ENCODE results near the gene PLCH1.
A peak's percentile ranks its signal among the peaks of the same experiment; 100 is the strongest.

Gene PLCH1, protein sequence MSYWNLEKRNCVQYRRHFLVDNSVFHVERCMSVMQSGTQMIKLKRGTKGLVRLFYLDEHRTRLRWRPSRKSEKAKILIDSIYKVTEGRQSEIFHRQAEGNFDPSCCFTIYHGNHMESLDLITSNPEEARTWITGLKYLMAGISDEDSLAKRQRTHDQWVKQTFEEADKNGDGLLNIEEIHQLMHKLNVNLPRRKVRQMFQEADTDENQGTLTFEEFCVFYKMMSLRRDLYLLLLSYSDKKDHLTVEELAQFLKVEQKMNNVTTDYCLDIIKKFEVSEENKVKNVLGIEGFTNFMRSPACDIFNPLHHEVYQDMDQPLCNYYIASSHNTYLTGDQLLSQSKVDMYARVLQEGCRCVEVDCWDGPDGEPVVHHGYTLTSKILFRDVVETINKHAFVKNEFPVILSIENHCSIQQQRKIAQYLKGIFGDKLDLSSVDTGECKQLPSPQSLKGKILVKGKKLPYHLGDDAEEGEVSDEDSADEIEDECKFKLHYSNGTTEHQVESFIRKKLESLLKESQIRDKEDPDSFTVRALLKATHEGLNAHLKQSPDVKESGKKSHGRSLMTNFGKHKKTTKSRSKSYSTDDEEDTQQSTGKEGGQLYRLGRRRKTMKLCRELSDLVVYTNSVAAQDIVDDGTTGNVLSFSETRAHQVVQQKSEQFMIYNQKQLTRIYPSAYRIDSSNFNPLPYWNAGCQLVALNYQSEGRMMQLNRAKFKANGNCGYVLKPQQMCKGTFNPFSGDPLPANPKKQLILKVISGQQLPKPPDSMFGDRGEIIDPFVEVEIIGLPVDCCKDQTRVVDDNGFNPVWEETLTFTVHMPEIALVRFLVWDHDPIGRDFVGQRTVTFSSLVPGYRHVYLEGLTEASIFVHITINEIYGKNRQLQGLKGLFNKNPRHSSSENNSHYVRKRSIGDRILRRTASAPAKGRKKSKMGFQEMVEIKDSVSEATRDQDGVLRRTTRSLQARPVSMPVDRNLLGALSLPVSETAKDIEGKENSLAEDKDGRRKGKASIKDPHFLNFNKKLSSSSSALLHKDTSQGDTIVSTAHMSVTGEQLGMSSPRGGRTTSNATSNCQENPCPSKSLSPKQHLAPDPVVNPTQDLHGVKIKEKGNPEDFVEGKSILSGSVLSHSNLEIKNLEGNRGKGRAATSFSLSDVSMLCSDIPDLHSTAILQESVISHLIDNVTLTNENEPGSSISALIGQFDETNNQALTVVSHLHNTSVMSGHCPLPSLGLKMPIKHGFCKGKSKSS (N-terminal part only)

DNA sequence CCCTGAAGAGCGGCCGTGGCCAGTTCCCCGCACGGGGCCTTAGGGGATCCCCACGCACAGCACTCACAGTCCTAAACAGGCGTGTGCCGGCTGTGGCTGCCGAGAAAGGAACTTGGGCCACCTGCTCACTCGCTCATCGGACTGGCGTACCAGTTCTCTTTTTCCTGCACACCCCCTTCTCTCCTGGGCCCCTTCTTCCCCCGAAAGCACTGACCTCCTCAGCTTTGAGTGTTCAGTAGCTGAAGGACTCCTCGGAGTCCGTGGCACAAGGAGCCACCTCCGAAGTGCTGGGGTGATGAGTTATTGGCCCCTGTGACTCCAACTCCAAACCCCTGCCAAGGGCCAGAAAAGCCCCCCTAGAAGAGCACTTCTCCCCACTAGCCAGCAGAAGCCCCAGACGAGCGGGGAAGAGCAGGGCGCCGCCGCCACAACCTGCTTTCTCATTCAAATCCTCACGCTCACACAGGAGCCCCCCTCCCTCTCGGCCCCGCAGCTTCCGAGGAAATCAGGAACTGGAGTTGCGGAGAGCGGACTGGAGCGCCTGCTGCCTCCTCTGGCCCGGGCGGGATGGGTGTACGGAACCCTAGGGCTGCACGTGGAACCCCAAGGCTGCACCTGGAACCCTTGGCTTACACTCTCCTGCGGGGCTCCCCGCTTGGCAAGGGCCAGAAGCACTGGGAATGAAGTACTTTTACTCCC is at the start of gene PLCH1:
PLCH1 (minus strand) TSS at position 446 of the 699 bp plus-strand sequence. CDS start 40,847 bp downstream, outside the sequence.
- peak; percentile 8 for DNase-seq (ENCODE audit: low read depth, low spot score)

DNA sequence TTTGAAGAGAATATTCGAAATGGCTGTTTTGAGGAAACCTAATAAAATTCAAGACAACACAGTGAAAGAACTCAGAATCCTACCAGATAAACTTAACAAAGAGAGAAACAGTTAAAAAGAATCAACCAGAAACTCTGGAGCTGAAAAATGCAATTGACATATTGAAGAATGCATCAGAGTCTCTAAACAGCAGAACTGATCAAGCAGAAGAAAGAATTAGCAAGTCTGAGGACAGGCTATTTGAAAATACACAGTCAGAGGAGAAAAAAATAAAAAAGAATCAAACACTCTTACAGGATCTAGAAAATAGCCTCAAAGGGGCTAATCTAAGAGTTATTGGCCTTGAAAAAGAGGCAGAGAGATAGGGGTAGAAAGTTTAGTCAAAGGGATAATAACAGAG is 47.7 kb upstream of the PLCH1 start:
- no peak for DNase-seq (ENCODE audit: low read depth, low spot score)

DNA sequence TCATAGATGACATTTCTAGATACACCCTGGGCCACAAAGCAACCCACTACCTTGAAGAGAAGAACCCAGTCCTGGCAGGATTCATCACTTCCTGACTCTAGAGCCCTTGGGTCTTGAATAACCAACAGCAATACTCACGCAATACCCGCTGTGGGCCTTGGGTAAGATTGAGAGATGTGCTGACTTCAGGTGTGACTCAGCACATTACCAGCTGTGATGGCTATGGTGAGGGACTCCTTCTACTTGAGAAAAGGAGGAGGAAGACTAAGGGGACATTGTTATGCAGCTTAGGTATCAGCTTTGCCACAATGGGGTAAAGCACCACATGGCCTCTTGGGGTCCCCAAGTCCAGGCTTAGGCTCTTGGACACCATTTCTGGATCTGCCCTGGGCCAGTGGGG is 46.3 kb upstream of the PLCH1 start:
- no peak for DNase-seq (ENCODE audit: low read depth, low spot score)

DNA sequence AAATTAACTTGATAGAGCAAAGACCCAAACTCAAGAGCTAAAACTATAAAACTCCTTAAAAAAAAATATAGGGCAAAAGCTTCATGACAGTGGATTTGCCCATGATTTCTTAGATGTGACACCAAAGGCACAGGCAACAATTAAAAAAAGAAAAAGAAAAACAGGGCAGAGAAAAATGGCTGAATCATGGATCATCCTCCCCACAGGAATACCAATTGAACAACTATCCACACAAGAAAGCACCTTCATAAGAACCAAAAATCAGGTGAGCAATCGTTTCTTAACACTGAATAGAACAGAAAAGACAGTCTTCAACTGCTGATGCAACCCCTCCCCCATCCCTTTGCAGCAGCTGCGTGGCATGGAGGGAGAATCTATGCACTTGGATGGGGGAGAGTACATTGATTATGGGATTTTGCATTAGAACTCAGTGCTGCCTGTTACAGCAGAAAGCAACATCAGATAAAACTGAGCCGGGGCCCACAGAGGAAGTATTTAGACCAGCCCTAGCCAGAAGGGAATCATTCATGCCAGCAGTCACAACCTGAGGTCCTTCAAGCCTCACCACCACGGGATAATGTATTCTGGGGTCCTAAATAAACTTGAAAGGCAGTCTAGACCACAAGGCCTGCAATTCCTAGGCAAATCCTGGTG is 45.5 kb upstream of the PLCH1 start:
- DNase-seq (ENCODE audit: low read depth, low spot score) = no peak

DNA sequence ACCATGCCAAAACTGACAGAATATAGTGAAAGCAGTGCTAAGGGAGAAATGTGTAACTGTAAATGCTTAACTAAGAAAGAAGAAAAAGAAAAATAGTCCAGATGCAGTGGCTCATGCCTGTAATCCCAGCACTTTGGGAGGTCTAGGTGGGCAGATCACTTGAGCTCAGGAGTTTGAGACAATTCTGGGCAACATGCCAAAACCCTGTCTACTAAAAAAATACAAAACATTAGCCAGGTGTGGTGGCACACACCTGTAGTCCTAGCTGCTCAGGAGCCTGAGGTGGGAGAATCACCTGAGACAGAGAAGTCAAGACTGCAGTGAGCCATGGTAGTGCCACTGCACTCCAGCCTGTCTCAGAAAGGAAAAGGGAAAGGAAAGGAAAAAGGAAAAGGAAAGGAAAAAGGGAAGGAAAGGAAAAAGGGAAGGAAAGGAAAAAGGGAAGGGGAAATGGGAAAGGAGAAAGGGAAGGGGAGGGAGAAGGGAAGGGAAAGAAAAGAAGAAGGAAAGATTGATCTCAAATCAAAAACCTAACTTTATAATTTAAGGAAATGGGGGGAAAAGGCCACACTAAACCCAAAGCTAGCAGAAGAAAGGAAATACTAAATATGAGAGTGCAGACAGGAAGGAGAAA is 40.9 kb upstream of the PLCH1 start:
- DNase-seq (ENCODE audit: low read depth, low spot score) = no peak

DNA sequence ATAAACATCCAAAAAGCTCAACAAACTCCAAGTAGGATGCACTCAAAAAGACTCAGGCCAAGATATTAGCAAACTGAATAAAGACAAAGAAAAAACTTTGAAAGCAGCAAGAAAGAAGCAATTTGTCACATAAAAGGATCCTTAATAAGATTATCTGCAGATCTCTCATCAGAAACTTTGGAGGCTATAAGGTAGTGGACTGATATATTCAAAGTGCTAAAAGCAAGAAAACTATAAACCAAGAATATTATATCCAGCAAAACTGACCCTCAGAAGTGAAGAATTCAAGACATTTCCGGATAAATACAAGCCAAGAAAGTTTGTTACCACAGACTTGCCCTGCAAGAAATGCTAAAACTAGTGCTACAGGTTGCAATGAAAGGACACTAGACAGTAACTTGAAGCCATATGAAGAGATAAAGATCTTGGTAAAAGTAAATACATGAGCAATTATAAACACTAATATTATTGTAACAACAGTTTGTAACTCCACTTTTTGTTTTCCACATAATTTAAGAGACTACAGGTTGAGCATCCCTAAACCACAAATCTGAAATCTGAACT is 37.6 kb upstream of the PLCH1 start:
- no peak for DNase-seq (ENCODE audit: low read depth, low spot score)

GRCh38 chr3:155780291-155780690 is 35.4 kb upstream of the PLCH1 start:
- DNase-seq (ENCODE audit: low read depth, low spot score) = no peak

DNA sequence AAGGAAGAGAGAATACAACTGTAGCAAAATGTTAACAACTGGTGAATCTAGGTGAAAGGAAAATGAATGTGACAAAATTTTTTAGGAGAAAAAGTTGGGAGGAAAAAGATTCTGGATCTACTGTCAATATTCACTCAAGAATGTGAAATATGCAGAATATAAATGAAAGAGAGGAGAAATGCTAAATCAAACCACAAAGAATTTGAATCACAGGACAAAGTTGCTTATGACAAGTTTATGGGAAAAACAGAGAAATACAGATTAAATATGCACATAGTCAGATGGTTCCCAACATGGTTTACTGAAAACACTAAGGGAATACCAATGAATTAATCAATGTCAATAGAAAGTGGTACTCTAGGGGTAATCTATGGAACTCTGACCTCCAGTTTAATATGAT is 33.6 kb upstream of the PLCH1 start:
- no peak for DNase-seq (ENCODE audit: low read depth, low spot score)

GRCh38 chr3:155772801-155773200 is 27.9 kb upstream of the PLCH1 start:
- DNase-seq (ENCODE audit: low read depth, low spot score) = no peak

- no peak for DNase-seq (ENCODE audit: low read depth, low spot score)
Observed at GRCh38 chr3:155771126-155771525, 26.3 kb upstream of the PLCH1 start.

DNA sequence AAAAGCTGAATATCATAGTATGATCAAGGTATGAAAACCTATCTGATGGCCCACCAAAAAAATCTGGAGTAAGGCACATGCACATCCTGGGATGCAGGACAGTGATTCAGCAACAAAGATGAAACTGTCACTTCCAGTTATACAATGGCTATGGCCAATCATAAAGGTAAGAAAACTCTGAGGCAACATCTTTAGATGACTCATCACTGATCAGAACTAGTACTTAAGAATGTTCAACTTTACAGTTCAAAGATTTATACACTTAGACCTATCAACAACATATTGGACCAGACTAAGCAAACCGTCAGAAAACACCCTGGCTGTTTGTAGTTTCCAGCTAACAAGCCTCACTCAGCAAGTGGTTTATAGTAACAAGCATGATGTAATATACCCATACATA is 21.3 kb upstream of the PLCH1 start:
- no peak for DNase-seq (ENCODE audit: low read depth, low spot score)

- DNase-seq (ENCODE audit: low read depth, low spot score) = no peak
Observed at GRCh38 chr3:155763870-155764463, 19.1 kb upstream of the PLCH1 start.

DNA sequence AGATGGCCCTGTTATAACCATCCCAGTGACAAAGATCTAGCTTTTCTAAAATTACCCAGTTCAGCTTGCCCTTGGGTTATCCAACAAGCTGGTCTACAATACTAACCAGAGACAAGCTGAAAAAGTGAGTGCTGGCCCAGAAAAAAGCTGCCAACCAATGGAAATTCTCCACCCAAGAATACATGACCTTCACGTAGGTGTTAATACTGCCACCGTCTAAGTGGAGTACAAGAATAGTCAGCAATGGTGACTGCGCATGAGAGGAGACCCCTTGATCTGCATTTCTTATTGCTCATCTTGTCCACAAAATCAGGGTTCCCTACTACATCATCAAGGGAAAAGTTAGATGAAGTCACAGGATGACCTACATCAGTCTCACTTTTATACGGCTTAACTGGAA is 15.8 kb upstream of the PLCH1 start:
- DNase-seq (ENCODE audit: low read depth, low spot score) = no peak

- no peak for DNase-seq (ENCODE audit: low read depth, low spot score)
Observed at GRCh38 chr3:155757577-155757976, 12.7 kb upstream of the PLCH1 start.

DNA sequence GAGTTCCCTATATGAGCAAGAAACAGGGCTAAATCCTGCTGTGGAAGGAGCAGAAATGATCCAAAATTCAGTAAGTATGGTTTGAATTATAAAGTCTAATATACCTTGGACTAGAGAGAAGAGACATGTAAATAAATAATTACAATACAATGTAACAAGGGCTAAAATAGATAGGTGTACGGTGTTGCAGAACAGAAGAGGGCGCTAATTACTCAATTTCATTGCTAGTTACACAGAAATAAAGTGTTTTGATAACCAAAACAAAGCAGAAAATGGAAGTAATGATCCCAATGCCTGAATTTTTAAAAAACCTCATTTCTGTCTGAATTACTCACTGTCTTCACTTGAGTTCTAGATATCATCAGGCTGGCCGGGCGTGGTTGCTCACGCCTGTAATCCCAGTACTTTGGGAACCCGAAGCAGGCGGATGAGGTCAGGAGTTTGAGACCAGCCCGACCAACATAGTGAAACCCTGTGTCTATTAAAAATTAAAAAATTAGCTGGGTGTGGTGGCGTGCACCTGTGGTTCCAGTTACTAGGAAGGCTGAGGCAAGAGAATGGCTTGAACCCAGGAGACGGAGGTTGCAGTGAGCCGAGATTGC is 8.3 kb upstream of the PLCH1 start:
- no peak for DNase-seq (ENCODE audit: low read depth, low spot score)

DNA sequence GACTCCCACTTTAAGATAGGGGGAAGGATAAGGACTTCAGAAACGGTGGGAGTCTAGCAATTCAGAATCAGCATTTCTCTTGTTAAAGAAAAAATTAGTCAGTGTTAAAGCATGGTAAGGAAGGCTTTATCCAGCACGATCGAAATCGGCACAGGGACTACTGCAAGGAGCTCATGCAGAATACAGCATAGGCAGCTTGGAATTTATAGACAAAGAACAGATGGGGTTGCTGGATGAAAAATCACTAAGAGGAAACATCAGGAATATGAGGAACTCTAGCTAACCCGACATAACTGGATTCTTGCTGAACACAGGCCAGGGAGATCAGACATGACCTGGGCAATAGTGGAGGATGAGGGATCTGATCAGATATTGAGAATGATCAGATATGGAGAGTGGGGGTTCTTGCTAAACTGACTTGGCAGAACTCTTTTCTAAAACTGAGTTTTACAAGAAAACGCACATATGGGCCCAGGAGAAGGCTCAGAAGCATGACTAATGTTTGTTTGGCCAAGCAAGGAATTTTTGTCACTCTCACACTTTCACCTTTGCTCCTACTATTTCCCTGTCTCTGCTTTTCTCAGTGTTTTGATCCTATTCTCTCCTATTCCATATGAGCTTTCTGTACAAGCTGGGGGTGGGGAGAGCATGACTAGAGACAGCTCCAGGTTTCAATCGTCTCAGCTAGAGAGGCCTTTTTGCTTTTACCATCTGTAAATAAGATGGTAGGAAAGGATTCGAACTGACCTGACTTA is 3.9 kb upstream of the PLCH1 start:
- no peak for DNase-seq (ENCODE audit: low read depth, low spot score)

DNA sequence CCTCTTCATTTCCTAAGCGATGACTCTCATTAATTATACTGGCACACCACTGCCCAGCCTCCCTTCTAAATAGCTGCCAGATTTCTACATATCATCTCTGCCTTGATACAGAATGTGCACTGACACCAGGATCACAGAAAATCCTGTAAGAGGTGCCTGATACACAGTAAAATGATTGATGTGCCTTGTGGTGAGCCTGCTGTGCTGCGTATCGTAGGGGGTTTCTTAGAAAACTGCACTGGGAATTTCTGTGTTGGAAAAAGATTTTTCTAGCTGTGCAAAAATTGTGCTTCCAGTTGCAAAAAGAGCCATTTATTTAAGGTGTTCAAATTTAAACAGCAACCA is 3.0 kb upstream of the PLCH1 start:
- no peak for DNase-seq (ENCODE audit: low read depth, low spot score)

- no peak for DNase-seq (ENCODE audit: low read depth, low spot score)
Observed at GRCh38 chr3:155747286-155747945, 2.5 kb upstream of the PLCH1 start.
